AG04450 (cell line): ENCODE measurements around the gene NOTCH1. TPM values are rescaled to one million over a fixed set of nuclear protein-coding genes. Genes with fewer than 3 reads are reported as not detected.
"Not testable (repeated sequence)": the region's sequence is repeated elsewhere in the genome, so short reads cannot be mapped to it uniquely, and the experiment has no call there.

Experiments
- CTCF ChIA-PET: fragments of 300-600, 350-600 bp; formaldehyde crosslinking; extraction: SDS; loops from one replicate; lab custom pipeline; 2022; ENCODE audit warnings: antibody characterized with exemption, inconsistent platforms; lab: Charles Lee
- POLR2A ChIA-PET: fragments of 350-600 bp; formaldehyde crosslinking; extraction: SDS; loops from one replicate; lab custom pipeline; 2021; ENCODE audit warnings: antibody characterized with exemption, inconsistent platforms; lab: Yijun Ruan, JAX
- DNase-seq: peaks from one replicate; pipeline ENCODE4 v3.0.0-alpha.2; 2011; ENCODE audit warnings: low read depth, low spot score
- H3K27ac ChIP-seq: one replicate; pipeline ENCODE4 v1.5.1; 2012; ENCODE audit warnings: low read depth, low read length, control low read depth
- H3K27me3 ChIP-seq: one replicate; pipeline ENCODE4 v1.6.0; 2012; ENCODE audit warnings: low read length; ENCODE audit not compliant: control insufficient read depth, insufficient read depth
- H3K4me3 ChIP-seq: 2 replicates; pipeline ENCODE4 v1.5.1; 2011; ENCODE audit warnings: mild to moderate bottlenecking, low read depth, low read length, control low read depth
- H3K9me3 ChIP-seq: 2 replicates; pipeline ENCODE4 v1.5.1; 2012; ENCODE audit warnings: low read length; ENCODE audit not compliant: control insufficient read depth, insufficient read depth
- CTCF ChIP-seq: IDR thresholded peaks from 2 replicates; pipeline ENCODE4 v1.5.1; 2011; ENCODE audit warnings: low read depth, low read length, control low read depth, inconsistent platforms
- polyA plus RNA-seq: library from polyadenylated mRNA; depleted of rRNA; stranded (reverse); fragments of >200 nt; gene quantifications from 2 replicates; pipeline ENCODE4 v1.2.3, GENCODE V29; 2011

NOTCH1 gene
- polyA plus RNA-seq, 1 experiment: 0.89 TPM

DNA sequence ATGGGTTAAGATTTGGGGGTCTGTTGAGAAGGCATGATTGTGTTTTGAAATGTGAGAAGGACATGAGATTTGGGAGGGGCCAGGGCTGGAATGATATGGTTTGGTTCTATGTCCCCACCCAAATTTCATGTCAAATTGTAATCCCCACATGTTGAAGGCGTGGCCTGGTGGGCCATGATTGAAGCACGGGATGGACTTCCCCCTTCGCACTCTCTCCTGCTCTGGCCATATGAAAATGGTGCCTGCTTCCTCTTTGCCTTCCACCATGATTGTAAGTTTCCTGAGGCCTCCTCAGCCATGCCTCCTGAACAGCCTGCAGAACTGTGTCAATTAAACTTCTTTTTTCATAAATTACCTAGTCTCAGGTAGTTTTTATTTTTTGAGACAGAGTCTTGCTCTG lies 14.7 kb upstream of the NOTCH1 start:
- CTCF ChIA-PET: no interaction called here
- Histone ChIP-seq H3K27me3 (no peaks in the 10 kb centered on the region), H3K4me3 (no peak overlapping the region), H3K27ac (no peak overlapping the region), H3K9me3 (peaks cover 18% of the 10 kb centered on the region)
- POLR2A ChIA-PET: interaction anchor here (0.6 kb wide), 1 partner anchor 15 kb away, joined by 3 read pairs; the partner anchor contains the start of gene NOTCH1
- TF ChIP-seq CTCF: no peak
- DNase-seq: no peak

DNA sequence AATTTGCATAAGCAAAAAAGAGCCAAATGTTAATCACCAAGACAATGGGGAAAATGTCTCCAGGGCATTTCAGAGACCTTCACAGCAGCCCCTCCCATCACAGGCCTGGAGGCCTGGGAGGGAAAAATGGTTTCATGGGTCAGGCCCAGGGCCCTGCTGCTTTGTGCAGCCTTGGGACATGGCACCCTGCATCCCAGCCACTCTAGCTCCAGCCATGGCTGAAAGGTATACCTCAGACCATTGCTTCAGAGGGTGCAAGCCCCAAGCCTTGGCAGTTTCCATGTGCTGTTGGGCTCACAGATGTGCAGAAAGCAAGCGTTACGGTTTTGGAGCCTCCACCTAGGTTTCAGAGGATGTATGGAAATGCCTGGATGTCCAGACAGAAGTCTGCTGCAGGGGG lies 13.5 kb upstream of the NOTCH1 start:
- peaks cover 18% of the 10 kb centered on the region for H3K9me3 ChIP-seq
- DNase-seq, H3K27ac ChIP-seq, H3K27me3 ChIP-seq, CTCF ChIA-PET, H3K4me3 ChIP-seq, POLR2A ChIA-PET: not testable (repeated sequence)

DNA sequence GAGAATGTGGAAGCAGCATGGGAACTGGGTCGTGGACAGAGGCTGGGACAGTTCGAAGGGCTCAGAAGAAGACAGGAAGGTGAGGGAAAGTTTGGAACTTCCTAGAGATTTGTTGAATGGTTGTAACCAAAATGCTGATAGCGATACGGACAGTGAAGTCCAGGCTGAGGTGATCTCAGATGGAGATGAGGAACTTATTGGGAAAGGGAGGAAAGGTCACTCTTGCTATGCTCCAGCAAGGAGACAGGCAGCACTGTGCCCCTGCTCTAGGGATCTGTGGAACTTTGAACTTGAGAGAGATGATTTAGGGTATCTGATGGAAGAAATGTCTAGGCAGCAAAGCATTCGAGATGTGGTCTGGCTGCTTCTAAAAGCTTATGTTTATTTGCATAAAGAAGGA lies 13.0 kb upstream of the NOTCH1 start:
- DNase-seq, H3K27me3 ChIP-seq, H3K27ac ChIP-seq, H3K4me3 ChIP-seq, POLR2A ChIA-PET: not testable (repeated sequence)
- CTCF ChIA-PET: interaction anchor here (0.6 kb wide), 1 partner anchor 233 kb away, joined by 3 read pairs; no protein-coding TSS in a partner anchor
- H3K9me3 ChIP-seq: peaks cover 18% of the 10 kb centered on the region

DNA sequence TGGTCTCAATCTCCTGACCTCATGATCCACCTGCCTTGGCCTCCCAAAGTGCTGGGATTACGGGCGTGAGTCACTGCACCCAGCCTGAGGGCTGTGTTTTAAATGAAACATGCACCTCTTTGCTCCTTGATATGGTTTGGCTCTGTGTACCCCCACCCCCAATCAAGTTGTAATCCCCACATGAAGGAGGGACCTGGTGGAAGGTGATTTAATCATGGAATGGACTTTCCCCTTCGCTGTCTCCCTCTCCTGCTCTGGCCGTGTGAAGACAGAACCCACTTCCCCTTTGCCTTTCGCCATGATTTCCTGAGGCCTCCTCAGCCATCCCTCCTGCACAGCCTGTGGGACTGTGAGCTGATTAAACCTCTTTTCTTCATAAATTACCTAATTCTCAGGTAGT lies 12.5 kb upstream of the NOTCH1 start:
- no peak for TF ChIP-seq CTCF
- ChIA-PET CTCF (interaction anchor here (0.6 kb wide), 2 partner anchors 159 to 234 kb away, joined by 3 to 4 read pairs; no protein-coding TSS in a partner anchor), POLR2A (interaction anchor here (0.6 to 1.2 kb wide), 2 partner anchors 12 to 13 kb away, joined by 3 to 8 read pairs; partner anchors contain the start of gene NOTCH1)
- Histone ChIP-seq H3K9me3 (peaks cover 18% of the 10 kb centered on the region), H3K27me3 (no peaks in the 10 kb centered on the region), H3K27ac (no peak overlapping the region), H3K4me3 (no peak overlapping the region)
- no peak for DNase-seq

- ChIA-PET POLR2A (interaction anchor here (1.2 kb wide), 1 partner anchor 11 kb away, joined by 8 read pairs; the partner anchor contains the start of gene NOTCH1), CTCF (interaction anchor here (1.0 kb wide), 1 partner anchor 71 kb away, joined by 3 read pairs; no protein-coding TSS in a partner anchor)
- Histone ChIP-seq H3K4me3 (no peak overlapping the region), H3K9me3 (peaks cover 18% of the 10 kb centered on the region), H3K27me3 (no peaks in the 10 kb centered on the region), H3K27ac (no peak overlapping the region)
- DNase-seq: no peak
- no peak for TF ChIP-seq CTCF
These were observed 11.2 kb upstream of the NOTCH1 start for GRCh38 chr9:136557036-136557435.

DNA sequence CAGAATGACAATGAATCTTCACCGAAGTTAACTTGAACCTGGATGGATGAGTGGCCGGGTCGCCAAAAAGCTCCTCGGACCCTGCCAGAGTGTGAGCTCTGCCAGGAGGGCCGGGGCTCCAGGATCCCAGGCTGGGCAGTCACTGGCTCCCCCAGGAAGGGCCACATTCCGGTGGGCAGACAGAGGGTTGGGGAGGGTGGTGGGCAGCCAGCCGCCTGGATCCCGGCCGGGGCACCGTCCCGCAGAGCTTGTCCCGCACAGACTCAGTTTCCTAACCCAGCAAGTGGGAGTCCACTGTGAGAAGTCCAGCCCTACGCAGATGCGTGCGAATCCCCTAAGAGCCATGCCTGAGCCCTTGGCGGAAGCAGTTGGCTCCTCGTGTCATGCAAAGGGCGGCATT lies 10.3 kb upstream of the NOTCH1 start:
- CTCF ChIA-PET: no interaction called here
- POLR2A ChIA-PET: no interaction called here
- no peak overlapping the region for H3K4me3 ChIP-seq
- H3K9me3 ChIP-seq: peaks cover 11% of the 10 kb centered on the region
- no peak for DNase-seq
- H3K27ac ChIP-seq: no peak overlapping the region
- H3K27me3 ChIP-seq: no peaks in the 10 kb centered on the region
- TF ChIP-seq CTCF: no peak
